Coronary artery (tissue), 2 donors: ENCODE measurements around the gene DGKD.

Source experiments
- DNase-seq: peaks from one replicate; pipeline ENCODE4 v3.0.0-alpha.2; 2017; ENCODE audit warnings: low spot score
- H3K27ac ChIP-seq, 2 donors: fragments of 200-600 bp; sonication (generic); one replicate each; pipeline ENCODE4 v1.5.1; 2016 to 2019
- H3K4me3 ChIP-seq: fragments of 200-600 bp; sonication (generic); 2 replicates; pipeline ENCODE4 v1.5.1; 2016; ENCODE audit warnings: mild to moderate bottlenecking, moderate library complexity
- CTCF ChIP-seq: fragments of 200-600 bp; sonication (generic); IDR thresholded peaks from one replicate; pipeline ENCODE4 v1.5.1; 2019; ENCODE audit warnings: antibody characterized with exemption

The DGKD gene

GRCh38 chr2:233360771-233361176 is 6.5 kb downstream of the DGKD start:
- Histone ChIP-seq H3K4me3 (no peak overlapping the region), H3K27ac (no peak overlapping the region)
- no peak for DNase-seq
- TF ChIP-seq CTCF, result no peak

GRCh38 chr2:233361297-233361696 is 7.0 kb downstream of the DGKD start:
- no peak overlapping the region for H3K4me3 ChIP-seq
- no peak overlapping the region for H3K27ac ChIP-seq
- DNase-seq, result no peak
- TF ChIP-seq CTCF, result no peak

GRCh38 chr2:233362742-233363141 is 8.4 kb downstream of the DGKD start:
- DNase-seq, result no peak
- H3K4me3 ChIP-seq, result no peak overlapping the region
- no peak overlapping the region for H3K27ac ChIP-seq
- TF ChIP-seq CTCF, result no peak

GRCh38 chr2:233363744-233364235 is 9.5 kb downstream of the DGKD start:
- no peak for DNase-seq

GRCh38 chr2:233365861-233366520 is 11.7 kb downstream of the DGKD start:
- Histone ChIP-seq H3K4me3 (no peak overlapping the region), H3K27ac (no peak overlapping the region)
- no peak for TF ChIP-seq CTCF
- no peak for DNase-seq

More at GRCh38 chr2:233363744-233364235, 9.5 kb downstream of the DGKD start:
- no peak for TF ChIP-seq CTCF
- no peak overlapping the region for H3K4me3 ChIP-seq
- no peak overlapping the region for H3K27ac ChIP-seq

- Histone ChIP-seq H3K4me3 (no peak overlapping the region), H3K27ac (no peak overlapping the region)
- no peak for DNase-seq
- TF ChIP-seq CTCF, result no peak
Observed at GRCh38 chr2:233367586-233367985, 13.3 kb downstream of the DGKD start.

- TF ChIP-seq CTCF, result no peak
- H3K4me3 ChIP-seq, result no peak overlapping the region
- no peak overlapping the region for H3K27ac ChIP-seq
- DNase-seq, result no peak
Observed at GRCh38 chr2:233368756-233369155, 14.5 kb downstream of the DGKD start.
